ENCODE measurements around the gene URB2.

DNA sequence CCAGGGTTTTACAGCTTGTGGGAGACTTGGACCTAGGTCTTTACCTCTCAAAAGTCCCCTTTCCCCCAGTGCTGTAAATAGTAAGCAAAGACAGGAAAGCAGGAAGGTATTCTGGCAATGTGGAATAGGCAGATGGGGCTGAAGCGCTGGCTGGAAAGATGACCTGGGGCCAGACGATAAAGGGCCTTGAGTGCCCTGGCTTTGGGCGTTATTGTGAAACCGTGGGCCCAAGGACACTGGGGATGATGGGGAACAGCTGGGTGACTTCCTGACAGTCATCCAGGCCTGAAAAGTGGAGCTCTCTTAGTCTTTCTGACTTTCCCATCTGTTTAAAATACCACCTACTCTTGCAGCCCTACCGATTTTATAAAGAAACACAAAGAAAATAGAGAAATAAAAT, 16.3 kb downstream of the URB2 start:
- TF ChIP-seq POLR2A (IDR thresholded peaks at IDR 0.05) (no peak), CTCF (IDR thresholded peaks at IDR 0.05) (no peak)

All from tibial nerve (tissue), 3 donors.